GM13977 (cell line): ENCODE results near the gene ZWINT.

ENCODE experiments used
- DNase-seq: peaks from one replicate; pipeline ENCODE4 v3.0.0; 2012; ENCODE audit warnings: low spot score
- in situ Hi-C: fragments of 300-500 bp; cut with MboI; formaldehyde crosslinking; loops from one replicate; pipeline ENCODE4 v1.12.0; 2022; ENCODE audit warnings: low sequenced_read_pairs, low pct_unique_long_range_greater_than_20kb, mixed read lengths, inconsistent platforms; ENCODE audit not compliant: unreplicated experiment
- TF ChIP-seq, protein P1 (sequence below): IDR thresholded peaks from 2 replicates; pipeline ENCODE4 v1.5.1; 2012; ENCODE audit warnings: mild to moderate bottlenecking, control low read depth; ENCODE audit not compliant: insufficient read depth; ENCODE audit errors: extremely low read depth, missing control alignments

The ZWINT gene, protein sequence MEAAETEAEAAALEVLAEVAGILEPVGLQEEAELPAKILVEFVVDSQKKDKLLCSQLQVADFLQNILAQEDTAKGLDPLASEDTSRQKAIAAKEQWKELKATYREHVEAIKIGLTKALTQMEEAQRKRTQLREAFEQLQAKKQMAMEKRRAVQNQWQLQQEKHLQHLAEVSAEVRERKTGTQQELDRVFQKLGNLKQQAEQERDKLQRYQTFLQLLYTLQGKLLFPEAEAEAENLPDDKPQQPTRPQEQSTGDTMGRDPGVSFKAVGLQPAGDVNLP

DNA sequence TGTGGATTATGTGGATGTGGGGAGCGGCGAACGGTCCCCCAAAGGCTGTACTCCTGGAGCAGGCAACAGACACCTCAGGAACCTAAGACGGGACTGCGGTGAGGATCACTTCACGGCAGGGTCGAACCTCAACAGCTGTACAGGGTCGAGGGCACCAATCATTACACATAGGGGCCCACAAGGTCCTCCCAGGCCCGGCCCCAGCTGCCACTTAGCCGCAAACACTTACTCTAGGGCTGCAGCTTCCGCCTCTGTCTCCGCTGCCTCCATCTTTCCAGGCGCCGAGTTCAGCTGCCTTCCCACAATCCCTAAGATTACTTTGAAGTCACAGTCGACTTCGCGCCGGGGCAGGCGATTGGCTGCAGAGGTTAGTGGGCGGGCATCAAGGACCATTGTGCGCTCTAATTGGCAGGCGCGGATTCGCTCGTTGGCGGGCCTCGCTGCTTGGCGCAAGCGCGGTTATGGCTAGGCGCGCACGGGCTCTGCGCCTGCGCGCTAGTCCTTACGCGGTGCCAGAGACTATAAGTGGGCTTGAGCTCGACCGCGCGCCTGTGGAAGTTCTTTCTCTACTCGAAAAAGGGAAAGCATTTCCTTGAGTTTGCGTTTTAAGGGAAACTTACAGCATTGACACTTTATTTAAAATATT, at the start of gene ZWINT:
ZWINT (minus strand) TSS at position 293 of the 646 bp plus-strand sequence; CDS start at position 270, 23 bp downstream.
- in situ Hi-C loops, result no loop called here
- peak; percentile 88 for DNase-seq
- TF ChIP-seq, protein P1, sequence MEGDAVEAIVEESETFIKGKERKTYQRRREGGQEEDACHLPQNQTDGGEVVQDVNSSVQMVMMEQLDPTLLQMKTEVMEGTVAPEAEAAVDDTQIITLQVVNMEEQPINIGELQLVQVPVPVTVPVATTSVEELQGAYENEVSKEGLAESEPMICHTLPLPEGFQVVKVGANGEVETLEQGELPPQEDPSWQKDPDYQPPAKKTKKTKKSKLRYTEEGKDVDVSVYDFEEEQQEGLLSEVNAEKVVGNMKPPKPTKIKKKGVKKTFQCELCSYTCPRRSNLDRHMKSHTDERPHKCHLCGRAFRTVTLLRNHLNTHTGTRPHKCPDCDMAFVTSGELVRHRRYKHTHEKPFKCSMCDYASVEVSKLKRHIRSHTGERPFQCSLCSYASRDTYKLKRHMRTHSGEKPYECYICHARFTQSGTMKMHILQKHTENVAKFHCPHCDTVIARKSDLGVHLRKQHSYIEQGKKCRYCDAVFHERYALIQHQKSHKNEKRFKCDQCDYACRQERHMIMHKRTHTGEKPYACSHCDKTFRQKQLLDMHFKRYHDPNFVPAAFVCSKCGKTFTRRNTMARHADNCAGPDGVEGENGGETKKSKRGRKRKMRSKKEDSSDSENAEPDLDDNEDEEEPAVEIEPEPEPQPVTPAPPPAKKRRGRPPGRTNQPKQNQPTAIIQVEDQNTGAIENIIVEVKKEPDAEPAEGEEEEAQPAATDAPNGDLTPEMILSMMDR, result no peak

DNA sequence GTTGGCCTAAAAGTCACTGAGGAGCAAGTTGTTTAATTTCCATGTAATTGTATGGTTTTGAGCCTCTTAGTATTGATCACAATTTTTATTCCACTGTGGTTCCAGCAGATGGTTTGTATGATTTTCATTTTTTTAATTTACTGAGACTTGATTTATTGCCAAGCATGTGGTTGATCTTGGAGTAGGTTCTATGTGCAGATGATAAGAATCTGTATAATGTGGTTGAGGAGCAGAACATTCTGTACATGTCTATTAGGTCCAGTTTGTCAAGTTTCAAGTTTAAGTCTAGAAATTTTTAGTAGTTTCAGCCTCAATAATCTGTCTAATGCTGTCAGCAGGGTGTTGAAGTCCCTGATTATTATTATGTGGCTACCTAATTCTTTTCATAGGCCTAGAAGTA, 22.7 kb upstream of the ZWINT start:
- no peak for DNase-seq
- in situ Hi-C loops, result no loop called here
- TF ChIP-seq, protein P1, result no peak

DNA sequence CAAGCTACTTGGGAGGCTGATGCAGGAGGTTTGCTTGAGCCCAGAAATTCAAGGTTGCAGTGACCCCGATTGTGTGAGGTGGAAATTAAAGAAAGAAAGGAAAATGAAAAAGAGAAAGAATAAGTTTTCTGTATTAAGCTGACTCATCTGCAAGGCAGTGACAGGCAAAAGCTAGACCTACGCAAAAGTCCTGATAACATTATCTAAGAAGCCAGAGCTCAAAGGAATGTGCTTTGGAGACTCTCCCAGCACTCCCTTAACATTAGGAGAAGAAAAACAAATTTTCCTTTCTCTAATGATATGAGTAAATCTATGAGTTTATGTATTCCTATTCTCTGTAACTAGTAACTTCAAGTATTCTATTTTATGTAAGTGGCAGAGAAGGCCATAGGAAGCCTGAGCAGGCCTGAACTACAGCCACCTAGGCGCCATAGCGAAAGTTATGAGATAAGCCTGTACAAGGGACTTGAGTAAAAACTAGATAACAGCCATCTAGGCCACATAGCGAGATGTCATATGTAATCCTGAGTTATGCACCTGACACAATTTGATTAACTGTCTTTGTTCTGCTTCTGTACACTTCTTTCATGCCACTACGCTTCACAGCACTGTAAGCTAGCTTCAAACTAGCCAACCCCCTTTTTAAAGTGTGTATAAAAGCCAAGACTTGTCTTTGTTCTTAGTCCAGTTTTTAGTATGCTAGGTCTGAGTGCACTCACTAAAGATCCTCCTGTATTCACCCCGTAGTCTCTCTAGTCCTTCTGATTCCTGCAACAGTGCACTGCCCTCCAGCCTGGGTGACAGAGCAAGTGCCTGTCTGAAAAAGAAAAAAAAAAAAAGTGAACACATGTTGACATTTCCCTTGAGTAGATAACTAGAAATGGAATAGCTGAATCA, 9.4 kb upstream of the ZWINT start:
- TF ChIP-seq, protein P1, result no peak
- DNase-seq, result no peak
- in situ Hi-C loops, result no loop called here

DNA sequence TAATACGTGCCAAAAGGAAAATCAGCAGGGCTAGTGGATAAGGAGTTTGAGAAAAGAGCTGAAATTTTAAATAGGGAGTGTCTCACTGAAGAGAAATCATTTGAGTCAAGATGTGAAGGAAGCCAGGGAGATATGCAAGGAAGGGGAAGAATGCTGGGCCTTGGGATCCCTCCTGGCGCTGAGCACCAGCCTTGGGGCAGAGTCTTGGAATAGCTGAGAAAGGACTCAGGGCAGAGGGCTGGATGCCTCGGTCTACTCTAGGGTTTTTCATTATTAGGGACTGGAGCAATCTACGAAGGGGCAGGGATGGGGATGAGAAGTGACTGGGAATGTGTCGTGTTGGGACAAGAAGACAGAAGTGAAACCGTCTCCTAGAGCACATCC, 484 bp downstream of the ZWINT start:
- in situ Hi-C loops, result no loop called here
- no peak for DNase-seq
- TF ChIP-seq, protein P1, result no peak

DNA sequence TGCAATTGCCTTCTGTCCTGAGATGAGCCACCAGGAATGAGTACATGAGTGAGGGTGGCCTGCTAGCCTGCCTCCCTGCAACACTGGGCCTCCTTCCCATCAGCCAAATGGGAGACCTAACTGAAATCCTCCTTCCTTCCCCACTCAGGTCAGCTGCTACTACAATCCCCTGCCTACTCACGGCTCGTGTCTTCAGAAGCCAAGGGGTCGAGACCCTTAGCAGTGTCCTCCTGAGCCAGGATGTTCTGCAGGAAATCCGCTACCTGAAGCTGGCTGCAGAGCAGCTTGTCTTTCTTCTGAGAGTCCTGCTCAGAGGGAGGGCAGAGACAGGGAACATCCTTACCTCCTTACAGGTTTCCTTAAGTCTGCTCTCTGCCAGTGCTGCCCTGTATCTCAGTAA, 1.2 kb downstream of the ZWINT start:
- in situ Hi-C loops, result no loop called here
- no peak for DNase-seq
- TF ChIP-seq, protein P1, result no peak

DNA sequence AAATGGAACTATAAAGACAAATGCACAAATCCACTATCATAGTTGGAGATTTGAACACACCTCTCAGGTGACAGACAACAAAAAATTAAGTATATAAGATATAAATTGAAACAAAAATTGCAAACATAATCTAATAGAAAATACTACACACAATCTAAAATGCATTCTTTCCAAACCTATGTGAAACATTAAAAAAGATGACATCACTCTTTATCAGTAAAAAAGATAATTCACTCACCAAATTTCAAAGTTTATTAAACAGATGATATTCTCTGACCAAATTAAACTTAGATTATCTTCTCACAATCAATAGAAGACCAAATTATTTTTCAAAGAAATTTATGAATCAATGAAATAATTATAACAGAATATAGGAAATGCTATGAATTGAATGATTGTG, 4.0 kb downstream of the ZWINT start:
- in situ Hi-C loops, result no loop called here
- no peak for DNase-seq
- TF ChIP-seq, protein P1, result no peak
